Activated CD4-positive, alpha-beta T cell treated with anti-CD3 and anti-CD28 coated beads for 4 hours (primary cell): Measurements from ENCODE around the gene IPO13.

ENCODE experiments used
- DNase-seq, 2 donors: peaks; one replicate each; pipeline ENCODE4 v3.0.0-alpha.2; 2020

The IPO13 gene

GRCh38 chr1:43990271-43991199 is 43.8 kb downstream of the IPO13 start:
- DNase-seq = no peak

GRCh38 chr1:43991200-43991475 is 44.4 kb downstream of the IPO13 start:
- DNase-seq = no peak

GRCh38 chr1:43991476-43992231 is 44.9 kb downstream of the IPO13 start, which contains the start of gene CCDC24:
TSS of gene CCDC24 (plus strand) at chr1:43991599. CDS start at chr1:43991879, 280 bp downstream.
- peak; percentile 67 to 70 for DNase-seq

GRCh38 chr1:43992232-43992995 is 45.7 kb downstream of the IPO13 start:
- no peak for DNase-seq

GRCh38 chr1:43993206-43993914 is 46.6 kb downstream of the IPO13 start:
- no peak for DNase-seq

GRCh38 chr1:43994071-43994470 is 47.3 kb downstream of the IPO13 start:
- no peak for DNase-seq

- DNase-seq = no peak
Measured at GRCh38 chr1:43994794-43995790, 48.3 kb downstream of the IPO13 start.

- DNase-seq = no peak
Measured at GRCh38 chr1:43995984-43996732, 49.4 kb downstream of the IPO13 start.

GRCh38 chr1:43996733-43997115 is 50.0 kb downstream of the IPO13 start:
- no peak for DNase-seq

GRCh38 chr1:43997295-43997999 is 50.7 kb downstream of the IPO13 start:
- no peak for DNase-seq

GRCh38 chr1:43998000-43998378 is 51.2 kb downstream of the IPO13 start:
- DNase-seq = no peak

GRCh38 chr1:43999455-43999854 is 52.7 kb downstream of the IPO13 start:
- no peak for DNase-seq

GRCh38 chr1:44000122-44000665 is 53.4 kb downstream of the IPO13 start:
- DNase-seq = no peak

GRCh38 chr1:44002165-44002564 is 55.4 kb downstream of the IPO13 start:
- DNase-seq = no peak

GRCh38 chr1:44002606-44003157 is 55.9 kb downstream of the IPO13 start:
- DNase-seq = no peak

- no peak for DNase-seq
Measured at GRCh38 chr1:44008259-44008658, 61.5 kb downstream of the IPO13 start.

- no peak for DNase-seq
Measured at GRCh38 chr1:44010935-44011471, 64.3 kb downstream of the IPO13 start.

- DNase-seq = no peak
Measured at GRCh38 chr1:44012404-44012803, 65.7 kb downstream of the IPO13 start.
